HEK293 (cell line): Measurements from ENCODE around the gene TMEM130.

Source experiments
- EGR2 ChIP-seq: fragments of 450-650 bp; formaldehyde crosslinking; IDR thresholded peaks from 2 replicates; pipeline ENCODE4 v1.5.1; 2016; ENCODE audit warnings: low read depth, missing biosample characterization, missing genetic modification characterization
- GLIS1 ChIP-seq: fragments of 450-650 bp; formaldehyde crosslinking; IDR thresholded peaks from 2 replicates; pipeline ENCODE4 v1.5.1; 2016; ENCODE audit warnings: missing biosample characterization, missing genetic modification characterization
- HOXA7 ChIP-seq: sonication (generic); formaldehyde crosslinking; IDR thresholded peaks from 2 replicates; pipeline ENCODE4 v1.8.1; 2022; ENCODE audit warnings: missing genetic modification reagents, borderline replicate concordance
- KLF9 ChIP-seq: fragments of 450-650 bp; formaldehyde crosslinking; IDR thresholded peaks from 2 replicates; pipeline ENCODE4 v1.5.1; 2016; ENCODE audit warnings: missing biosample characterization, missing genetic modification characterization, low read depth
- OSR2 ChIP-seq: fragments of 450-650 bp; formaldehyde crosslinking; IDR thresholded peaks from 2 replicates; pipeline ENCODE4 v1.5.1; 2016; ENCODE audit warnings: missing biosample characterization, missing genetic modification characterization
- PBX3 ChIP-seq: sonication (generic); formaldehyde crosslinking; IDR thresholded peaks from 2 replicates; pipeline ENCODE4 v1.8.1; 2022; ENCODE audit warnings: mild to moderate bottlenecking, moderate library complexity, missing genetic modification reagents
- PRDM10 ChIP-seq: fragments of 450-650 bp; formaldehyde crosslinking; IDR thresholded peaks from 2 replicates; pipeline ENCODE4 v1.5.1; 2016; ENCODE audit warnings: missing biosample characterization, missing genetic modification characterization
- SALL2 ChIP-seq: fragments of 450-650 bp; formaldehyde crosslinking; IDR thresholded peaks from 2 replicates; pipeline ENCODE4 v1.5.0; 2017; ENCODE audit warnings: missing biosample characterization, mild to moderate bottlenecking, missing genetic modification characterization, borderline replicate concordance
- ZBTB48 ChIP-seq: fragments of 450-650 bp; formaldehyde crosslinking; IDR thresholded peaks from 2 replicates; pipeline ENCODE4 v1.5.1; 2016; ENCODE audit warnings: missing biosample characterization, missing genetic modification characterization
- ZBTB8A ChIP-seq: fragments of 450-650 bp; formaldehyde crosslinking; IDR thresholded peaks from 2 replicates; pipeline ENCODE4 v1.5.1; 2016; ENCODE audit warnings: missing biosample characterization, missing genetic modification characterization
- ZNF16 ChIP-seq: fragments of 450-650 bp; formaldehyde crosslinking; IDR thresholded peaks from 2 replicates; pipeline ENCODE4 v1.5.1; 2016; ENCODE audit warnings: low read depth, missing biosample characterization, missing genetic modification characterization
- ZNF23 ChIP-seq: fragments of 450-650 bp; formaldehyde crosslinking; IDR thresholded peaks from 2 replicates; pipeline ENCODE4 v1.5.1; 2016; ENCODE audit warnings: missing biosample characterization, missing genetic modification characterization, borderline replicate concordance
- ZNF324 ChIP-seq: fragments of 450-650 bp; formaldehyde crosslinking; IDR thresholded peaks from 2 replicates; pipeline ENCODE4 v1.5.1; 2016; ENCODE audit warnings: missing biosample characterization, missing genetic modification characterization
- ZNF501 ChIP-seq: fragments of 450-650 bp; formaldehyde crosslinking; IDR thresholded peaks from 2 replicates; pipeline ENCODE4 v1.5.1; 2016; ENCODE audit warnings: missing biosample characterization, missing genetic modification characterization
- ZNF521 ChIP-seq: fragments of 450-650 bp; formaldehyde crosslinking; IDR thresholded peaks from 2 replicates; pipeline ENCODE4 v1.5.1; 2017; ENCODE audit warnings: missing biosample characterization, mild to moderate bottlenecking, missing genetic modification characterization
- ZNF571 ChIP-seq: fragments of 450-650 bp; formaldehyde crosslinking; IDR thresholded peaks from 2 replicates; pipeline ENCODE4 v1.5.0; 2017; ENCODE audit warnings: missing biosample characterization, missing genetic modification characterization
- ZNF785 ChIP-seq: fragments of 450-650 bp; formaldehyde crosslinking; IDR thresholded peaks from 2 replicates; pipeline ENCODE4 v1.5.1; 2016; ENCODE audit warnings: missing biosample characterization, missing genetic modification characterization
- ZNF792 ChIP-seq: fragments of 450-650 bp; formaldehyde crosslinking; IDR thresholded peaks from 2 replicates; pipeline ENCODE4 v1.5.1; 2016; ENCODE audit warnings: missing biosample characterization, missing genetic modification characterization
- ZSCAN16 ChIP-seq: fragments of 450-650 bp; formaldehyde crosslinking; IDR thresholded peaks from 2 replicates; pipeline ENCODE4 v1.5.1; 2016; ENCODE audit warnings: missing biosample characterization, missing genetic modification characterization
- ZSCAN4 ChIP-seq: fragments of 450-650 bp; formaldehyde crosslinking; IDR thresholded peaks from 2 replicates; pipeline ENCODE4 v1.5.1; 2017; ENCODE audit warnings: missing biosample characterization, missing genetic modification characterization
- TF ChIP-seq, protein P1 (sequence below): IDR thresholded peaks from 2 replicates; pipeline ENCODE4 v1.6.1; 2011; ENCODE audit warnings: mild to moderate bottlenecking, low read depth, low read length, borderline replicate concordance
- TF ChIP-seq, protein P2 (sequence below): fragments of 450-650 bp; formaldehyde crosslinking; IDR thresholded peaks from 2 replicates; pipeline ENCODE4 v1.5.1; 2016; ENCODE audit warnings: missing biosample characterization, missing genetic modification characterization
- TF ChIP-seq, protein P3 (sequence below): fragments of 450-650 bp; formaldehyde crosslinking; optimal IDR thresholded peaks from 2 replicates; pipeline ENCODE3; 2016; ENCODE audit warnings: missing biosample characterization, mild to moderate bottlenecking, missing genetic modification characterization
- TF ChIP-seq, protein P4 (sequence below): fragments of 450-650 bp; formaldehyde crosslinking; IDR thresholded peaks from 2 replicates; pipeline ENCODE4 v1.5.1; 2016; ENCODE audit warnings: missing biosample characterization, missing genetic modification characterization

The TMEM130 gene

GRCh38 chr7:98878365-98879197 is 8.8 kb upstream of the TMEM130 start, which contains the start of gene TRRAP (continued):
- TF ChIP-seq ZSCAN4 (tag by site-specific recombination) (no peak; the same call in 1 of the 2 replicates), ZNF792 (tag by site-specific recombination) (0 out of 2 replicates have a peak, but pooled peaks have one; percentile 38), ZNF16 (tag by site-specific recombination) (no peak), ZNF785 (0 out of 2 replicates have a peak, but pooled peaks have one; percentile 68), GLIS1 (tag by site-specific recombination) (peak; percentile 43), ZNF23 (tag by site-specific recombination) (no peak), ZBTB8A (tag by site-specific recombination) (peak; percentile 44), ZNF324 (tag by site-specific recombination) (0 out of 2 replicates have a peak, but pooled peaks have one; percentile 67), ZSCAN16 (0 out of 2 replicates have a peak, but pooled peaks have one; percentile 9), OSR2 (tag by site-specific recombination) (no peak), HOXA7 (CRISPR knock-in tag) (no peak), PRDM10 (no peak), PBX3 (0 out of 2 replicates have a peak, but pooled peaks have one; percentile 19), KLF9 (tag by site-specific recombination) (peak; percentile 70), ZNF571 (tag by site-specific recombination) (no peak), ZNF501 (tag by site-specific recombination) (peak; percentile 87), ZBTB48 (tag by site-specific recombination) (0 out of 2 replicates have a peak, but pooled peaks have one; percentile 47), EGR2 (tag by site-specific recombination) (peak; percentile 63), SALL2 (tag by site-specific recombination) (no peak), ZNF521 (tag by site-specific recombination) (no peak)
- TF ChIP-seq, protein P1, sequence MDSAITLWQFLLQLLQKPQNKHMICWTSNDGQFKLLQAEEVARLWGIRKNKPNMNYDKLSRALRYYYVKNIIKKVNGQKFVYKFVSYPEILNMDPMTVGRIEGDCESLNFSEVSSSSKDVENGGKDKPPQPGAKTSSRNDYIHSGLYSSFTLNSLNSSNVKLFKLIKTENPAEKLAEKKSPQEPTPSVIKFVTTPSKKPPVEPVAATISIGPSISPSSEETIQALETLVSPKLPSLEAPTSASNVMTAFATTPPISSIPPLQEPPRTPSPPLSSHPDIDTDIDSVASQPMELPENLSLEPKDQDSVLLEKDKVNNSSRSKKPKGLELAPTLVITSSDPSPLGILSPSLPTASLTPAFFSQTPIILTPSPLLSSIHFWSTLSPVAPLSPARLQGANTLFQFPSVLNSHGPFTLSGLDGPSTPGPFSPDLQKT, result no peak
- TF ChIP-seq, protein P2, sequence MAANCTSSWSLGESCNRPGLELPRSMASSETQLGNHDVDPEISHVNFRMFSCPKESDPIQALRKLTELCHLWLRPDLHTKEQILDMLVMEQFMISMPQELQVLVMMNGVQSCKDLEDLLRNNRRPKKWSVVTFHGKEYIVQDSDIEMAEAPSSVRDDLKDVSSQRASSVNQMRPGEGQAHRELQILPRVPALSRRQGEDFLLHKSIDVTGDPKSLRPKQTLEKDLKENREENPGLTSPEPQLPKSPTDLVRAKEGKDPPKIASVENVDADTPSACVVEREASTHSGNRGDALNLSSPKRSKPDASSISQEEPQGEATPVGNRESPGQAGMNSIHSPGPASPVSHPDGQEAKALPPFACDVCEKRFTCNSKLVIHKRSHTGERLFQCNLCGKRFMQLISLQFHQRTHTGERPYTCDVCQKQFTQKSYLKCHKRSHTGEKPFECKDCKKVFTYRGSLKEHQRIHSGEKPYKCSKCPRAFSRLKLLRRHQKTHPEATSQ, result peak; percentile 87
- TF ChIP-seq, protein P3, sequence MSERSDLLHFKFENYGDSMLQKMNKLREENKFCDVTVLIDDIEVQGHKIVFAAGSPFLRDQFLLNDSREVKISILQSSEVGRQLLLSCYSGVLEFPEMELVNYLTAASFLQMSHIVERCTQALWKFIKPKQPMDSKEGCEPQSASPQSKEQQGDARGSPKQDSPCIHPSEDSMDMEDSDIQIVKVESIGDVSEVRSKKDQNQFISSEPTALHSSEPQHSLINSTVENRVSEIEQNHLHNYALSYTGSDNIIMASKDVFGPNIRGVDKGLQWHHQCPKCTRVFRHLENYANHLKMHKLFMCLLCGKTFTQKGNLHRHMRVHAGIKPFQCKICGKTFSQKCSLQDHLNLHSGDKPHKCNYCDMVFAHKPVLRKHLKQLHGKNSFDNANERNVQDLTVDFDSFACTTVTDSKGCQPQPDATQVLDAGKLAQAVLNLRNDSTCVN (tag by site-specific recombination), result peak; percentile 88
- TF ChIP-seq, protein P4, sequence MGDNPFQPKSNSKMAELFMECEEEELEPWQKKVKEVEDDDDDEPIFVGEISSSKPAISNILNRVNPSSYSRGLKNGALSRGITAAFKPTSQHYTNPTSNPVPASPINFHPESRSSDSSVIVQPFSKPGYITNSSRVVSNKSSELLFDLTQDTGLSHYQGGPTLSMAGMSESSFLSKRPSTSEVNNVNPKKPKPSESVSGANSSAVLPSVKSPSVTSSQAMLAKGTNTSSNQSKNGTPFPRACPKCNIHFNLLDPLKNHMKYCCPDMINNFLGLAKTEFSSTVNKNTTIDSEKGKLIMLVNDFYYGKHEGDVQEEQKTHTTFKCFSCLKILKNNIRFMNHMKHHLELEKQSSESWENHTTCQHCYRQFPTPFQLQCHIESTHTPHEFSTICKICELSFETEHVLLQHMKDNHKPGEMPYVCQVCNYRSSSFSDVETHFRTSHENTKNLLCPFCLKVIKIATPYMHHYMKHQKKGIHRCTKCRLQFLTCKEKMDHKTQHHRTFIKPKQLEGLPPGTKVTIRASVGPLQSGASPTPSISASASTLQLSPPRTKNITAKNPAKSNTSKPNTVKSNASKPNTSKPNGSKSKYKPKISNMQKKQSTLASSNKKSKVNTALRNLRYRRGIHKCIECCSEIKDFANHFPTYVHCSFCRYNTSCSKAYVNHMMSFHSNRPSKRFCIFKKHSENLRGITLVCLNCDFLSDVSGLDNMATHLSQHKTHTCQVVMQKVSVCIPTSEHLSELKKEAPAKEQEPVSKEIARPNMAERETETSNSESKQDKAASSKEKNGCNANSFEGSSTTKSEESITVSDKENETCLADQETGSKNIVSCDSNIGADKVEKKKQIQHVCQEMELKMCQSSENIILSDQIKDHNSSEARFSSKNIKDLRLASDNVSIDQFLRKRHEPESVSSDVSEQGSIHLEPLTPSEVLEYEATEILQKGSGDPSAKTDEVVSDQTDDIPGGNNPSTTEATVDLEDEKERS (tag by site-specific recombination), result no peak
